ENCODE measurements around the gene PPIL1. TPM values are rescaled to one million over a fixed set of nuclear protein-coding genes. Genes with fewer than 3 reads are reported as not detected.

PPIL1 gene
- total RNA-seq, 2 donors from 2014 or later: 3.8 to 4.5 TPM

DNA sequence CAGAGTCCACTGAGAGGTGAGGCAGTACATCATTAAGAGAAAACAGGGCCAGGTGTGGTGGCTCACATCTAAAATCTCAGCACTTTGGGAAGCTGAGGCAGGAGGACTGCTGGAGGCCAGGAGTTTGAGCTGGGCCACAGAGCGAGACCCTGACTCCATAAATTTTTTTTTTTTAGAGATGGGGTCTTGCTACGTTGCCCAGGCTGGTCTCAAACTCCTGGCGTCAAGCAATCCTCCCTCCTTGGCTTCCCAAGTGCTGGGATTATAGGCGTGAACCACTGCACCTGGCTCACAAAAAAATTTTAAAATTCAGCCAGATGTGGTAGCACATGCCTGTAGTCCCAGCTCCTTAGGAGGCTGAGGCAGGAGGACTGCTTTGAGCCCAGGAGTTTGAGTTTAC, 17.3 kb downstream of the PPIL1 start:
- DNase-seq: no peak
- no peak for ATAC-seq
- Mint-ChIP-seq H3K4me1 (peaks cover 14% of the 10 kb centered on the region), H3K36me3 (ENCODE audit: low read depth) (peaks cover 11% of the 10 kb centered on the region), H3K27me3 (no peaks in the 10 kb centered on the region), H3K4me3 (no peak overlapping the region), H3K27ac (no peak overlapping the region)
- H3K9me3 ChIP-seq (ENCODE audit: control insufficient read depth, low read length, poor library complexity, severe bottlenecking): no peaks in the 10 kb centered on the region

DNA sequence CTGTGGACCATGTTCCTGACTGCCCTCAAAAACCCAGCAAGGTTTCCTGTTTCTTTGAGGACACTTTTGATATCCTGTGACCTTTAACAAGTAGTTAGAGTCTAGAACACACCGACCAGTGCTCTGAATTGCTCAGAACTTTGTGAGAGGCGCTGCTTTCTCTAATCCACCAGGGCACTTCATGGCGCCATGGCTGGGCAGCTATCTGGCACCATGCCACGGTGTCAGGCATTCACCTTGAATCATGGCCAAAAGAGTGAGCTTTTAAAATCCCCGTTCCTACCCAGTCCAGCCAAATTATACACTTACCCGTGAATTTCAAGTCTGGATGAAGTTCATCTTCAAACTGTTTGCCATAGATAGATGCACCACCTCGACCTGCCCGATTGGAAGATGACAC, 18.3 kb downstream of the PPIL1 start:
- Mint-ChIP-seq H3K27me3 (no peaks in the 10 kb centered on the region), H3K4me3 (no peak overlapping the region), H3K27ac (no peak overlapping the region), H3K4me1 (peaks cover 13% of the 10 kb centered on the region), H3K36me3 (ENCODE audit: low read depth) (peaks cover 11% of the 10 kb centered on the region)
- no peak for DNase-seq
- no peaks in the 10 kb centered on the region for H3K9me3 ChIP-seq (ENCODE audit: control insufficient read depth, low read length, poor library complexity, severe bottlenecking)
- no peak for ATAC-seq

DNA sequence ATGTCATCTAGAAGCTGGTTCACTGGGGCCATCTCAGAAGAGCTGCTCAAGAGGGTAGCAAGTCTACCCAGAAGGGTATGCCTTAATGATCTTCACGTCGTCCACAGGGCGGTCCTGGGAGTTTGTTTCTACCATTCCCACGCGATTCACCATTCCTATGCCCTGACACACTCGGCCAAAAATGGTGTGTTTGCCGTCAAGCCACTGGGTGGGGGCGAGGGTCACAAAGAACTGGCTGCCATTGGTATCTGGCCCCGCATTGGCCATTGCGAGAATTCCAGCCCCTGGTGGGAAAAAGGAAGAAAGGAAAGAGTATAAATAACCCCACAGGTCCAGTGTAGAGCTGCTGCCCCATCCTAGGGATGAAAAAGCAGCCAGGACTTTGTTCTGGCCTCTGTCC, 18.9 kb downstream of the PPIL1 start:
- H3K9me3 ChIP-seq (ENCODE audit: control insufficient read depth, low read length, poor library complexity, severe bottlenecking): no peaks in the 10 kb centered on the region
- H3K36me3 Mint-ChIP-seq (ENCODE audit: low read depth): peaks cover 11% of the 10 kb centered on the region
- no peak for ATAC-seq
- DNase-seq: no peak
- H3K4me1 Mint-ChIP-seq: peaks cover 11% of the 10 kb centered on the region
- H3K27me3 Mint-ChIP-seq: no peaks in the 10 kb centered on the region
- no peak overlapping the region for H3K4me3 Mint-ChIP-seq
- H3K27ac Mint-ChIP-seq: no peak overlapping the region

DNA sequence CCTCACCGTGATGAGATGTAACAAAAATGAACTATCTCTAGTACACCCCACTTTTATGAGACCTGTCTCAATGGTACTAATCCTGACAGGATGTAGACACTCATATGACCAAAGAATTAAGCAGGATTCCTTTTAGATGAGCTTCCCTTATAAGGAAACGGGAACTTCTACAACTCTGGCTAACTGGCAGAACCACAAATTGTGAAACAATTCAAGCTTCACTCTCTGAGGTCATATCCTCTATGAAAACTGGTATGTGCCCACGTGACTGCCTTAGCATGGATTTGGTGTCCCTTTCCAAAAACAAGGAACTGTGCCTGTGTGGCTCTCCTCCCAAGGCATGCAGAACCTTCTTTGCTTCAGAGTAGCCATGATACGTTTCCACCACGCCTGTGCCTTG, 21.3 kb downstream of the PPIL1 start:
- no peaks in the 10 kb centered on the region for H3K27me3 Mint-ChIP-seq
- peaks cover 4% of the 10 kb centered on the region for H3K9me3 ChIP-seq (ENCODE audit: control insufficient read depth, low read length, poor library complexity, severe bottlenecking)
- no peak overlapping the region for H3K27ac Mint-ChIP-seq
- ATAC-seq (no peak), DNase-seq (no peak)
- H3K4me1 Mint-ChIP-seq: peaks cover 4% of the 10 kb centered on the region
- no peak overlapping the region for H3K4me3 Mint-ChIP-seq
- H3K36me3 Mint-ChIP-seq (ENCODE audit: low read depth): peaks cover 8% of the 10 kb centered on the region

DNA sequence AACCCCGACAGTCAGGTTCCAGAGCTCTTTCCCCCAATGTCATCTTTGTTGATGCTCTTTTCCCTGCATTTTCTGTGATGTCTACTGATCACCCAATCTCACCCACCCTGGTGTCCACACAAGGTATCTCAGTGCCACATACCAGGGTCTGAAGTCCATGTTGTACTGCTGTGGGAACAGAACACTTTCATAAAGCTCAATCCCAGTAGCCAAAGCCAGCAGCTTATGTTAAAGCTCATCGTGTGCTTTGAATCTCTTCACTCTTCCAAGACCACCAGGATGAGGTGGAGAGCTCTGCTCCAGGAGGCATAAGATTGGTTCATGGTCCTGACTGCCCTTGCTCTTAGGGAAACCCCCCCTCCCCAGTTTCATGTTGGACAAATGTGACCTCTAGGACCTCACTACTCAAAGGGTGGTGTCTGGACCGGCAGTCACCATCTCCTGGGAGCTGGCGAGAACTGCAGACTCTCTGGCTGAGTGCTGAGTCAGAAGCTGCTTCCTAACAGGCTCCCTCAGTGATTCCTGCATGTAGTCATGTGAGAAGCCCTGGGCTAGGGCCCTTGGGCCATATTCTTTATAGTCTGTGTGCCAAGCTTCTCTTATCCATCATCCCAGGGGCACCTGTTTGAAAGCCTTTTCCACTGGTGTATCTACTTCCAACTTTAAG, 22.0 kb downstream of the PPIL1 start:
- no peak overlapping the region for H3K27ac Mint-ChIP-seq
- H3K36me3 Mint-ChIP-seq (ENCODE audit: low read depth): peaks cover 8% of the 10 kb centered on the region
- H3K4me3 Mint-ChIP-seq: no peak overlapping the region
- no peaks in the 10 kb centered on the region for H3K27me3 Mint-ChIP-seq
- DNase-seq (no peak), ATAC-seq (no peak)
- peaks cover 4% of the 10 kb centered on the region for H3K4me1 Mint-ChIP-seq
- H3K9me3 ChIP-seq (ENCODE audit: control insufficient read depth, low read length, poor library complexity, severe bottlenecking): peaks cover 4% of the 10 kb centered on the region

DNA sequence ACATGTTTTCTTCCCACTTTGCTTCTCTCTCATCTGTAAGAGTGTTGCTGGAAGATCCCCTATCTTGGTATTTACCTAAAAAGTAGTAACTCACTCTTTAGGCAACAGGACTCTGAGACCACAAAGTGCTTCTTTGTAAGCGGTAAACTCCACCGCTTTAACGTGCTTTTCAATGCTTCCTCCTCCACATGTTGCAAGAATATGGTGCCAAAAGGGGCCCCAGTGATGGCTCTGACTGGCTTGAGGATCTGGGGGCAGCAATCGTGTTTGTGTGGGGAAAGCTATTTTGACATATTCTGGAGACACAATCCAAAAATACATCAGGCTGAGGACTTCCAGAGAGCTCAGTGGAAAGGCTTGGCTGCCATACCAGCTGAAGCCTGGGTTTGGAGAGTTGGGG, 23.0 kb downstream of the PPIL1 start:
- Mint-ChIP-seq H3K4me3 (no peak overlapping the region), H3K27me3 (no peaks in the 10 kb centered on the region), H3K4me1 (peaks cover 4% of the 10 kb centered on the region), H3K36me3 (ENCODE audit: low read depth) (peaks cover 8% of the 10 kb centered on the region), H3K27ac (no peak overlapping the region)
- no peak for DNase-seq
- no peak for ATAC-seq
- peaks cover 4% of the 10 kb centered on the region for H3K9me3 ChIP-seq (ENCODE audit: control insufficient read depth, low read length, poor library complexity, severe bottlenecking)

DNA sequence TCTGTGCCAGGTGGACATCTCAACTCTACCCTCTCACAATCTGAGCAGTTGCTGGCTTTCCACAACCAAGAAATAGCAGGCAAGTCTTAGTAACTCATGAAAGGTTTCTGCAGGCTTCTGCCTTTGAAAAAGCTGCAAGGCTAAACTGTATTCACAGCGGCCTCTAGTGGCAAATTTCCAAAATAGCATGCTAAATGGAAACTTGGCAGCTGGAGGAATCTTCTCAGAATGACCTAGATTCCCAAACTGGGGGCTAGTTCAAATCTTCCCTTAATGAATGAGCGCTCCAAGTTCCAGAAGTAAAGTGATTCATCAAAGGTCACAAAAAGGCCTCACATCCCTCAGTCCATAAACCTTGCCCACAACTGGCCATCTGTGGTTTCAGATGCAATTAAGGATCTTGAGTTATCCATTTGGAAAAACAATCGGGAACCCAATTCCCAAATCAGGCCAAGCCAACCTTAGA, 23.4 kb downstream of the PPIL1 start:
- peaks cover 4% of the 10 kb centered on the region for H3K9me3 ChIP-seq (ENCODE audit: control insufficient read depth, low read length, poor library complexity, severe bottlenecking)
- H3K36me3 Mint-ChIP-seq (ENCODE audit: low read depth): peaks cover 5% of the 10 kb centered on the region
- peaks cover 4% of the 10 kb centered on the region for H3K4me1 Mint-ChIP-seq
- no peak overlapping the region for H3K4me3 Mint-ChIP-seq
- no peak overlapping the region for H3K27ac Mint-ChIP-seq
- ATAC-seq (peak; percentile 51), DNase-seq (no peak)
- H3K27me3 Mint-ChIP-seq: no peaks in the 10 kb centered on the region

DNA sequence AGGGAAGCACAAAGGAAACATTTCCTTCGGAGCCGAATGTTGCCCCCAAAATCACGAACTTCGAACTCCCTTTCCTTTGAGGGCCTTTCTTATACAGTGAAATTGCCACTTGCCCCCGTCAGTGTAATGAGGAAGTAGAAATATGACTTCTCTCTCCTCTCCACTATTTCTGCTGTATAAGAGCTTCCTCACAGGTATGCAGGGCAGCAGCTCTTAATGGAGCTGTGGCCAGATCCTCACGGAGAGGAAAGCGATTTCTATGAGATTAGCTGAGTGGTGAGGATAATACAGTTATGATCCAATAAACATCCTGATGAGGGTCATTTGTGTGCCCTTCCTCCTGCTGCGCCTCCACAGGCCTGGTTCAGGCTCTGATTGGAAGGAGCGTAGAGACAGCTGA, 24.6 kb downstream of the PPIL1 start:
- H3K4me1 Mint-ChIP-seq: peaks cover 9% of the 10 kb centered on the region
- no peak for ATAC-seq
- no peak overlapping the region for H3K27ac Mint-ChIP-seq
- H3K4me3 Mint-ChIP-seq: no peak overlapping the region
- no peak for DNase-seq
- H3K27me3 Mint-ChIP-seq: no peaks in the 10 kb centered on the region
- peaks cover 4% of the 10 kb centered on the region for H3K9me3 ChIP-seq (ENCODE audit: control insufficient read depth, low read length, poor library complexity, severe bottlenecking)
- H3K36me3 Mint-ChIP-seq (ENCODE audit: low read depth): peaks cover 7% of the 10 kb centered on the region

DNA sequence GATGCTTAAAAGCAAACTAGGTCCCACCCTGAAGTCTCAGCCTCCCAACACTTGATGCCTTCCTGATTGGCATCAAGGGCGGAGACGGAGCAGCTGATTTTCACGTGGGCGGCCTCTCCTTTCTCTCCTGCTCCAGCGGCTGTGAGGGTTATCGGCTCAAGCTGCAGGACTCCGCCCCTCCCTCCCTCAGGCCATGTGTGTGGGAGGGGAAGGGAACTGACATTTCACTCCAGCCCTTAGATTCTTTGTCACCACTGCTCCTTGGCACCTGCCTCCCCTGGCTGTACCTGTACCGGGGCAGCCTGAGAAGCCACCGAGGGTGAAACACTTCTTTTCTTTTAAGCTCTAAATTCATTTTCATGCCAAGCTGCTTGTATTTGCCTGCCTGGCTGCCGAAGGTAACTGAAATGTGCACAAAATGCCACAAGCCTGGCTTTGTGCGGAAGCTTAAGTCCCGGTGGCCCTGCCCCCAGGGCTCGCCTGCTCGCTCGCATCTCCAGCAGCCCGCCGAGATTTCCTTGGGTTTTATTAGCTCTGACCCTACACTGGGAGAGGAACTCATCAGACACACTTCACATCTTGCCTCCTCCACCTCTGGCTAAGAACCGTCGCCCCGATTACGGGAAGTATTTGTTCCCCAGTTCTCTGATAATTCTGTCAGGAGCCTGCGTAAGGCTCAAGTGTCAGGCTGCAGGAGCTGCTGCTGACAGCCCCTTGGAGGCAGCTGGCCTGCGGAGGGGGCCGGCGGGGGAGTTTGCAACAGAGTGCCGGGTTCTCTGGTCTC, 25.8 kb downstream of the PPIL1 start:
- H3K4me1 Mint-ChIP-seq: peaks cover 7% of the 10 kb centered on the region
- ATAC-seq (no peak), DNase-seq (no peak)
- H3K27me3 Mint-ChIP-seq: no peaks in the 10 kb centered on the region
- no peak overlapping the region for H3K27ac Mint-ChIP-seq
- no peak overlapping the region for H3K4me3 Mint-ChIP-seq
- H3K36me3 Mint-ChIP-seq (ENCODE audit: low read depth): peaks cover 5% of the 10 kb centered on the region
- peaks cover 4% of the 10 kb centered on the region for H3K9me3 ChIP-seq (ENCODE audit: control insufficient read depth, low read length, poor library complexity, severe bottlenecking)

DNA sequence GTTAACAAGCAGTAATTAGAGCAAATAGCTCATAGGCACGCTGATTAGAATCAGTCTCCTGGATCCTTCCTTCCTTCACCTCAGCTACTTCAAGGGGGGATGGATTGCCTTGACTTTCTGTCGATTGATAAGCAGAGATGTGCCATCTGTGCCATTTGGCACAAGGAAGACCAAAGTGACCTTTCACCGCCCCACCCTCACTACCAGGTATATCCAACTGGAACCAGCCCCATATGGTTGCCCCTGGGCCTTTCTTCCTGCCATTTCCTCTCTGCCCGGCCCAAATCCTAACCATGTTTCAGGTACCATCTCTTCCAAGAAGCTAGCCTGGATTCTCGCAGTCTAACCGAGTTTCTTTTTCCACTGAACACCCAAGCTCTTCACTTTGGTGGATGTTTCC, 26.6 kb downstream of the PPIL1 start:
- Mint-ChIP-seq H3K4me1 (peaks cover 5% of the 10 kb centered on the region), H3K27ac (no peak overlapping the region), H3K4me3 (no peak overlapping the region), H3K27me3 (no peaks in the 10 kb centered on the region), H3K36me3 (ENCODE audit: low read depth) (peaks cover 3% of the 10 kb centered on the region)
- ATAC-seq (no peak), DNase-seq (no peak)
- peaks cover 4% of the 10 kb centered on the region for H3K9me3 ChIP-seq (ENCODE audit: control insufficient read depth, low read length, poor library complexity, severe bottlenecking)

DNA sequence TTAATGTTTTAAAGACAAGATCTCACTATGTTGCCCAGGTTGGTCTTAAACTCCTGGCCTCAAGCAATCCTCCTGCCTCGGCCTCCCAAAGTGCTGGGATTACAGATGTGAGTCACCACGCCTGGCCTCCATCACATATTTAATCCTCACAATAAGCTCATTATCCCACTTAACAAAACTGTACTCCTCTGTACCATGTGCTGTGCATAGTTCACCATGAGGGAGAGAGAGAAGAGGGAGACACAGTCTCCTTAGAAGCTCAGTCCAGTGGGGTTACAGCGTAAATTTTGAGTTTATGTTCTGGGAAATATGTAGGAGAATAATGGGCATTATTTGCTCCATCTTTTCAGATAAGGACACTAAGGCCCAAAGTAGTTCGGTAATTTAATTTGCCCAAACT, 27.5 kb downstream of the PPIL1 start:
- no peak for DNase-seq
- ATAC-seq: no peak
- peaks cover 5% of the 10 kb centered on the region for H3K4me1 Mint-ChIP-seq
- H3K27me3 Mint-ChIP-seq: no peaks in the 10 kb centered on the region
- H3K36me3 Mint-ChIP-seq (ENCODE audit: low read depth): peaks cover 2% of the 10 kb centered on the region
- no peak overlapping the region for H3K27ac Mint-ChIP-seq
- H3K9me3 ChIP-seq (ENCODE audit: control insufficient read depth, low read length, poor library complexity, severe bottlenecking): peaks cover 4% of the 10 kb centered on the region
- H3K4me3 Mint-ChIP-seq: no peak overlapping the region

DNA sequence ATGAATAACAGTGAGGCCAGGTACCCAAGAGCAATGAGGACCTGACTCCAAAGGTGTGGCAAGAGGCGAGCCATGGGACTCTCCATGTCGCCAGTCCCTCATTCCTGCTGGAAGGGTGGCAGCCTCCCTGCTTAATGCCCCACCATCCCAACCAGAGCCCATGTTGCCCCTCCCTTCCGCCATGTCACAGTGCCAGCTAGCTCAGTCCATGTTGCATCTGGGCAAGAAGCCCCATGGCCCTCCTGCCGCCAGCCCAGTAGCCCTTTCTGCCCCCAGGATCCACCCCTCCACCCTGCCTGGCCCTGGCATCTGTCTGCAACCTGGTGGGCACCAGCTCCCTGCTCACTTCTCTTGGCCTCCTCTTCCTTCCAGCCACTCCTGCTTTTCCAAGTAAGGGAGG, 29.4 kb downstream of the PPIL1 start:
- DNase-seq: no peak
- no peak overlapping the region for H3K4me3 Mint-ChIP-seq
- H3K27me3 Mint-ChIP-seq: peaks cover 8% of the 10 kb centered on the region
- peaks cover 4% of the 10 kb centered on the region for H3K9me3 ChIP-seq (ENCODE audit: control insufficient read depth, low read length, poor library complexity, severe bottlenecking)
- peaks cover 13% of the 10 kb centered on the region for H3K4me1 Mint-ChIP-seq
- ATAC-seq: no peak
- peak overlapping the region; percentile 16 for H3K27ac Mint-ChIP-seq
- H3K36me3 Mint-ChIP-seq (ENCODE audit: low read depth): peaks cover 2% of the 10 kb centered on the region

DNA sequence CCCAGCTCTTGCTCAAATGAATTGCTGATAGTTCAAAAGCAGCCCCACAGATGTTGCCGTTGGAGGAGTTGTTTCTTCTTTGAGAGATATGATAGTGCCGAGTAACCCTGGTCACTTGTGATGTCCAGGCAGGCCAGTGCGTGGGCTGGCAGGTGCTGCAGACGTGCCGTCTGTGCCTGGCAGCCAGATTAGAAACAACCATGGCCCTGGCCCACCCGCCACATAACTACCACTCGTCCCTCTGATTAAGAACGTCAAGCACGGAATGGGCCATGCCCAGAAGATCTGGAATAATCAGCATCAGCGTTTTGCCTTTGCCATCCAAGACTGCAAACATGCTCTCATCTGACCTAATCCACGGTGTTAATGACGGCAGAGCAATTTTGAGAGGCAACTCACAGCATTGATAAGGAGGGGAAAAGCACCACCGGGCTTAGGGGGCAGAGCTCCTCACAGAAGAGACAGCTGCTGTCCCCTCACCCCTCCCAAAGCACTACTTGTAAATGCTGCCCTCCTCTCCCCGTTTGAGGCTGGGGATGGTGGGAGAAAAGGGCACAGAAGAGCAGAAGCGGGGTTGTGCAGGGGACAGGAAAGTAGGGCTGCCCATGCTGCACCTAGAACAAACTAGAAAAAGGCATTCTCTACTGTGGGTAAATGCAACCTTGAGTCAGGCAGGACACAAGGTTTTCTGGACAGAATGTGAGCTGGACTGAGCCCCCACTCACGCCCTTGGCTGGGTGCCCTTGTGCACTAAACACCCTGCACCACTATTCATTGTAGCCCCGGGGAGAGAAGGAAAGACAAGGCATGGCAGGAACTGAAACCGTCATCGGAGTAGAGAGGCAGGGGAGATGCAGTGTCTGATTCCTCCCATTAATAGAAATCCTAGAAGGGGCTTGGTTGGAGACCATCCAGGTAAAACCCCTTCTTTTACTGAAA, 30.1 kb downstream of the PPIL1 start:
- ATAC-seq: no peak
- H3K9me3 ChIP-seq (ENCODE audit: control insufficient read depth, low read length, poor library complexity, severe bottlenecking): no peaks in the 10 kb centered on the region
- no peak for DNase-seq
- Mint-ChIP-seq H3K36me3 (ENCODE audit: low read depth) (peaks cover 2% of the 10 kb centered on the region), H3K4me3 (no peak overlapping the region), H3K27me3 (peaks cover 8% of the 10 kb centered on the region), H3K4me1 (peaks cover 16% of the 10 kb centered on the region), H3K27ac (no peak overlapping the region)

Measured in T-helper 17 cell (primary cell).